A549 (cell line): ENCODE data around the gene MPHOSPH9. TPM values are rescaled to one million over a fixed set of nuclear protein-coding genes. Genes with fewer than 3 reads are reported as not detected.
"Not testable (repeated sequence)": the region's sequence is repeated elsewhere in the genome, so short reads cannot be mapped to it uniquely, and the experiment has no call there.

Source experiments
- ATAC-seq, 2 experiments: fragments of 200-7000 bp in 1 of 2; fragments of >200 bp in 1 of 2; cut with Nextera tagmentation in 1 of 2; cut with Tn5 transposase in 1 of 2; 3 replicates each; pipeline versions ENCODE4 v1.8.0 to v1.9.1; 2018 to 2020; ENCODE audit warnings: mild to moderate bottlenecking in 1 of 2, moderate library complexity in 1 of 2
- CTCF ChIA-PET: fragments of 300-600 bp; sonication (Branson Sonifier 250); formaldehyde crosslinking; extraction: SDS; loops from one replicate; lab custom pipeline; 2021; ENCODE audit warnings: antibody characterized with exemption, inconsistent platforms; lab: Yijun Ruan, JAX
- POLR2A ChIA-PET: fragments of 350-600 bp; formaldehyde crosslinking; extraction: SDS; loops from one replicate; lab custom pipeline; 2021; ENCODE audit warnings: antibody characterized with exemption, inconsistent platforms; lab: Yijun Ruan, JAX
- DNase-seq, 2 experiments: peaks; one replicate each; pipeline versions ENCODE4 v3.0.0 to v3.0.0-alpha.2; 2011 to 2016; ENCODE audit warnings: low read depth in 1 of 2, low spot score in 1 of 2
- FAIRE-seq: peaks from 2 replicates; lab custom pipeline; 2011; peaks lifted over from hg19 to GRCh38; lab: Jason Lieb, UNC
- H3K27ac ChIP-seq, 2 experiments: fragments of >200 bp; sonication (Bioruptor Twin); formaldehyde crosslinking; 3 replicates each; pipeline ENCODE4 v1.5.1; 2016 to 2017
- H3K4me1 ChIP-seq: fragments of >200 bp; sonication (Bioruptor Twin); formaldehyde crosslinking; 3 replicates; pipeline ENCODE4 v1.6.1; 2016
- H3K4me2 ChIP-seq: fragments of >200 bp; sonication (Bioruptor Twin); formaldehyde crosslinking; 3 replicates; pipeline ENCODE4 v1.6.1; 2016
- H3K4me3 ChIP-seq: fragments of >200 bp; sonication (Bioruptor Twin); formaldehyde crosslinking; 3 replicates; pipeline ENCODE4 v1.5.1; 2016
- H3K9me3 ChIP-seq: fragments of >200 bp; sonication (Bioruptor Twin); formaldehyde crosslinking; 3 replicates; pipeline ENCODE4 v1.6.1; 2016
- CBX2 ChIP-seq: fragments of 200-600 bp; sonication (generic); IDR thresholded peaks from 2 replicates; pipeline ENCODE4 v1.6.1; 2016; ENCODE audit warnings: low read depth, mild to moderate bottlenecking, borderline replicate concordance
- CHD2 ChIP-seq: fragments of 150-350 bp; IDR thresholded peaks from 2 replicates; pipeline ENCODE4 v1.6.1; 2014; ENCODE audit warnings: low read length; ENCODE audit not compliant: partially characterized antibody
- FOSB ChIP-seq: fragments of 250-450 bp; sonication (Bioruptor Pico); IDR thresholded peaks from 2 replicates; pipeline ENCODE4 v1.5.0; 2020; ENCODE audit warnings: mild to moderate bottlenecking, moderate library complexity
- FOSL2 ChIP-seq, 2 experiments: fragments of 450-650 bp in 1 of 2; fragments of >200 bp in 1 of 2; sonication (Bioruptor Twin) in 1 of 2; formaldehyde crosslinking; IDR thresholded peaks; 2 replicates each; pipeline versions ENCODE4 v1.5.0 to v1.6.1; 2016 to 2020; ENCODE audit warnings: mild to moderate bottlenecking in 1 of 2, moderate library complexity in 1 of 2
- FOXS1 ChIP-seq: fragments of 250-450 bp; sonication (Bioruptor Pico); IDR thresholded peaks from 2 replicates; pipeline ENCODE4 v1.5.0; 2020; ENCODE audit warnings: mild to moderate bottlenecking, moderate library complexity
- HDAC2 ChIP-seq: fragments of 200-600 bp; sonication (generic); IDR thresholded peaks from 2 replicates; pipeline ENCODE4 v1.6.1; 2016
- HES2 ChIP-seq: fragments of >200 bp; sonication (Bioruptor Twin); formaldehyde crosslinking; IDR thresholded peaks from 2 replicates; pipeline ENCODE4 v1.6.1; 2016
- HOXB5 ChIP-seq: fragments of 250-450 bp; sonication (Bioruptor Pico); IDR thresholded peaks from 2 replicates; pipeline ENCODE4 v1.5.0; 2020; ENCODE audit warnings: mild to moderate bottlenecking, moderate library complexity
- JUN ChIP-seq, 2 experiments: fragments of >200 bp; sonication (Bioruptor Twin); formaldehyde crosslinking; IDR thresholded peaks; 2 replicates in 1 of 2; 3 replicates in 1 of 2; pipeline ENCODE4 v1.6.1; 2016 to 2017
- KDM1A ChIP-seq: fragments of 200-600 bp; sonication (generic); IDR thresholded peaks from 2 replicates; pipeline ENCODE4 v1.6.1; 2016; ENCODE audit warnings: low read depth, mild to moderate bottlenecking
- MAFK ChIP-seq: fragments of 450-650 bp; IDR thresholded peaks from 2 replicates; pipeline ENCODE4 v1.6.1; 2014; ENCODE audit not compliant: partially characterized antibody
- MAX ChIP-seq: IDR thresholded peaks from 2 replicates; pipeline ENCODE4 v1.6.1; 2012
- NFE2L2 ChIP-seq: fragments of 150-350 bp; conservative IDR thresholded peaks from 2 replicates; pipeline ENCODE4 v1.6.1; 2014; ENCODE audit warnings: low read length
- NPAS2 ChIP-seq: fragments of 250-450 bp; sonication (Bioruptor Pico); IDR thresholded peaks from 2 replicates; pipeline ENCODE4 v1.8.0; 2022; ENCODE audit warnings: mild to moderate bottlenecking, moderate library complexity, borderline replicate concordance
- NR3C1 ChIP-seq: fragments of >200 bp; sonication (Bioruptor Twin); formaldehyde crosslinking; IDR thresholded peaks from 3 replicates; pipeline ENCODE4 v1.6.1; 2017
- POLR2A ChIP-seq: IDR thresholded peaks from 2 replicates; pipeline ENCODE4 v1.6.1; 2012; ENCODE audit warnings: mild to moderate bottlenecking, low read length
- ZNF302 ChIP-seq: fragments of 250-450 bp; sonication (Bioruptor Pico); IDR thresholded peaks from 2 replicates; pipeline ENCODE4 v1.9.0; 2021; ENCODE audit warnings: inconsistent platforms, mild to moderate bottlenecking, moderate library complexity
- WGBS: methylation state at CpG from one replicate; pipeline ENCODE4 v1.1.6; 2017; ENCODE audit errors: missing lambda C conversion rate; 5-methylcytosine and 5-hydroxymethylcytosine counted together
- polyA plus RNA-seq, 4 experiments: library from polyadenylated mRNA; depleted of rRNA in 3 of 4; stranded (reverse); fragments of >200 nt; fragmentation: RNase III in 1 of 4; extraction: RNeasy Plus Mini Kit Qiagen cat#74134 plus additional on column Dnase treatment in 1 of 4; gene quantifications; 2 replicates in 3 of 4; 3 replicates in 1 of 4; pipeline ENCODE4 v1.2.3, GENCODE V29; 2011 to 2017

Gene MPHOSPH9
- polyA plus RNA-seq, 2 of the 4 experiments (the other 2 are of a cell fraction) = 31.0 to 74.9 TPM

GRCh38 chr12:123250471-123251383, 17.8 kb upstream of the MPHOSPH9 start:
- peak; percentile 95 for TF ChIP-seq MAFK
- peak; percentile 36; the same call in 1 of the 2 replicates for TF ChIP-seq POLR2A
- no peak for TF ChIP-seq CHD2
- peak; percentile 31; the same call in 1 of the 2 replicates for TF ChIP-seq MAX
- TF ChIP-seq HOXB5 (CRISPR knock-in tag) = 0 out of 2 replicates have a peak, but pooled peaks have one; percentile 26
- TF ChIP-seq ZNF302 (CRISPR knock-in tag) = peak; percentile 52; the same call in 1 of the 2 replicates
- no peak for TF ChIP-seq NR3C1
- TF ChIP-seq CBX2 = no peak
- TF ChIP-seq FOSL2 (IDR thresholded peaks at IDR 0.05) = no peak
- TF ChIP-seq FOSL2 (CRISPR knock-in tag; IDR thresholded peaks at IDR 0.05) = peak; percentile 70
- no peak for TF ChIP-seq FOSB (CRISPR knock-in tag)
- no peak for TF ChIP-seq HDAC2
- no peak for TF ChIP-seq KDM1A
- TF ChIP-seq JUN (IDR thresholded peaks at IDR 0.05) = 0 out of 5 replicates have a peak, but pooled peaks of 1 of the 2 experiments have one; percentile 40
- no peak for TF ChIP-seq FOXS1
- TF ChIP-seq NPAS2 = no peak
- TF ChIP-seq NFE2L2 = peak; percentile 77
- TF ChIP-seq HES2 = no peak
- Histone ChIP-seq H3K4me1 (peaks cover 26% of the 10 kb centered on the region), H3K4me3 (0 out of 3 replicates have a peak overlapping the region, but pooled peaks have one; percentile 5), H3K9me3 (peaks cover 7% of the 10 kb centered on the region; the same call in 1 of the 3 replicates), H3K4me2 (peak overlapping the region; percentile 63), H3K27ac (peak overlapping the region; percentile 86 to 93)
- FAIRE-seq = no peak
- peak; percentile 86; a peak in 5 of 6 replicates for ATAC-seq
- WGBS = 15% methylated on average over 13 of the region's 13 CpGs
- ChIA-PET POLR2A (interaction anchor here (0.9 to 2.3 kb wide), 2 partner anchors 9 to 18 kb away, joined by 4 to 22 read pairs; partner anchors contain the start of genes MPHOSPH9 and MTRFR), CTCF (interaction anchor here (1.0 to 1.7 kb wide), 5 partner anchors 13 to 207 kb away, joined by 3 to 8 read pairs (median 4); no protein-coding TSS in a partner anchor)
- DNase-seq = peak; percentile 71 to 97

GRCh38 chr12:123248996-123249741, 16.2 kb upstream of the MPHOSPH9 start:
- H3K4me3 ChIP-seq, FAIRE-seq, ATAC-seq, H3K9me3 ChIP-seq, DNase-seq, H3K4me2 ChIP-seq: not testable (repeated sequence)
- H3K4me1 ChIP-seq = peaks cover 26% of the 10 kb centered on the region
- ChIA-PET POLR2A (interaction anchor here (1.1 kb wide), 1 partner anchor 16 kb away, joined by 4 read pairs; the partner anchor contains the start of genes MPHOSPH9 and MTRFR), CTCF (interaction anchor here (0.8 to 2.8 kb wide), 6 partner anchors 11 to 951 kb away, joined by 3 to 16 read pairs (median 4); partner anchors contain the start of genes MPHOSPH9 and MTRFR)
- WGBS = 94% methylated on average over 17 of the region's 26 CpGs
- TF ChIP-seq MAFK = peak; percentile 59
- peak overlapping the region in 1 of 2 experiments; percentile 54; a peak in 2 of 6 replicates for H3K27ac ChIP-seq

- CTCF ChIA-PET = interaction anchor here (0.8 to 2.8 kb wide), 3 partner anchors 10 to 388 kb away, joined by 3 to 16 read pairs (median 6); no protein-coding TSS in a partner anchor
These were observed 15.2 kb upstream of the MPHOSPH9 start for GRCh38 chr12:123248129-123248528.

More at GRCh38 chr12:123248129-123248528, 15.2 kb upstream of the MPHOSPH9 start:
- 96% methylated on average over 2 of the region's 2 CpGs for WGBS
- FAIRE-seq, DNase-seq, ATAC-seq, H3K9me3 ChIP-seq, H3K4me3 ChIP-seq, H3K4me2 ChIP-seq, H3K27ac ChIP-seq: not testable (repeated sequence)
- peaks cover 26% of the 10 kb centered on the region for H3K4me1 ChIP-seq
- POLR2A ChIA-PET = interaction anchor here (1.1 kb wide), 1 partner anchor 15 kb away, joined by 4 read pairs; the partner anchor contains the start of genes MPHOSPH9 and MTRFR
